Measurements from ENCODE around the gene OR10AD1.

GRCh38 chr12:48203192-48203591, at the start of gene OR10AD1:
- TF ChIP-seq CTCF (IDR thresholded peaks at IDR 0.05) (no peak), POLR2A (IDR thresholded peaks at IDR 0.05) (no peak)

Measured in testis (tissue), 2 donors.